Measurements from ENCODE around the gene DGUOK.

GRCh38 chr2:73984203-73984921, 57.7 kb downstream of the DGUOK start, which contains the start of gene TET3:
- TF ChIP-seq CTCF (conservative IDR thresholded peaks at IDR 0.05; ENCODE audit: low read depth in 2 of 2) (no peak), REST (IDR thresholded peaks at IDR 0.05; ENCODE audit: unreplicated experiment) (no peak), EZH2 (IDR thresholded peaks at IDR 0.05; ENCODE audit: low read depth, unreplicated experiment) (no peak), EZH2phosphoT487 (IDR thresholded peaks at IDR 0.05; ENCODE audit: unreplicated experiment) (no peak), POLR2AphosphoS5 (IDR thresholded peaks at IDR 0.05; ENCODE audit: low read depth) (peak; percentile 33; the same call in 1 of the 2 replicates), JUNB (IDR thresholded peaks at IDR 0.05; ENCODE audit: unreplicated experiment) (no peak), NANOG (IDR thresholded peaks at IDR 0.05; ENCODE audit: borderline replicate concordance) (no peak), CREB1 (CRISPR knock-in tag; IDR thresholded peaks at IDR 0.05; ENCODE audit: low read depth) (no peak), ZNF331 (CRISPR knock-in tag; IDR thresholded peaks at IDR 0.05; ENCODE audit: low read depth) (no peak), ETS1 (IDR thresholded peaks at IDR 0.05) (no peak), ZNF114 (CRISPR knock-in tag; IDR thresholded peaks at IDR 0.05) (no peak)

Data from GM23338 (cell line).